ENCODE measurements around the gene EML1.
A peak's percentile ranks its signal among the peaks of the same experiment; 100 is the strongest.

The EML1 gene

GRCh38 chr14:99958380-99958779 is 165.2 kb downstream of the EML1 start:
- H3K4me3 ChIP-seq (ENCODE audit: low read depth, low read length) = no peak overlapping the region
- TF ChIP-seq CTCF (conservative IDR thresholded peaks at IDR 0.05; ENCODE audit: low read depth, low read length) = no peak
- no peak for DNase-seq (ENCODE audit: low read depth)

DNA sequence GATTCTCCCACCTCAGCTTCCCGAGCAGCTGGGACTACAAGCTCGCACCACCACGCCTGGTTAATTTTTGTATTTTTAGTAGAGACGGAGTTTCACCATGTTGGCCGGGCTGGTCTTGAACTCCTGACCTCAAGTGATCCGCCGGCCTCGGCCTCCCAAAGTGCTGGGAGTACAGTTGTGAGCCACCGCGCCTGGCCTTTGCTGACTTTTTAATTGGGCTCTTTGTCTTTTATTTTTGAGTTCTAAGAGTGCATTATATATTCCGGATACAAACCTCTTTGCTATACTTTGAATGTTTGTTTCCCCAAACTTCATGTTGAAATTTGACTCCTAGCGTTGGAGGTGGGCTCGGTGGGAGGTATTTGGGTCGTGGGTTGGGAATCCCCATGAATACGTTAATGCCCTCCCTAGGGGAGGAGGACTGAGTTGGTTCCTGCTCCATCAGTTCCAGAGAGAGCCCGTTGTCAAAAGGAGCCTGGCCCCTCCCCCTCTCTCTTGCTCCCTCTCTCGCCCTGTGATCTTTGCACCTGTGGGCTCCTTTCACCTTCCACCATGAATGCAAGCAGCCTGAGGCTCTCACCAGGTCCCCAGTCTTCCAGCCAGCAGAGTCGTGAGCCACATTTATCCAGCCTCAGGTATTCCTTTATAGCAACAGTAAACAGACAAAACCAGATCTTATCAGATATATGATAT is 168.8 kb downstream of the EML1 start:
- H3K4me3 ChIP-seq (ENCODE audit: low read depth, low read length) = no peak overlapping the region
- DNase-seq (ENCODE audit: low read depth) = no peak
- no peak for TF ChIP-seq CTCF (conservative IDR thresholded peaks at IDR 0.05; ENCODE audit: low read depth, low read length)

DNA sequence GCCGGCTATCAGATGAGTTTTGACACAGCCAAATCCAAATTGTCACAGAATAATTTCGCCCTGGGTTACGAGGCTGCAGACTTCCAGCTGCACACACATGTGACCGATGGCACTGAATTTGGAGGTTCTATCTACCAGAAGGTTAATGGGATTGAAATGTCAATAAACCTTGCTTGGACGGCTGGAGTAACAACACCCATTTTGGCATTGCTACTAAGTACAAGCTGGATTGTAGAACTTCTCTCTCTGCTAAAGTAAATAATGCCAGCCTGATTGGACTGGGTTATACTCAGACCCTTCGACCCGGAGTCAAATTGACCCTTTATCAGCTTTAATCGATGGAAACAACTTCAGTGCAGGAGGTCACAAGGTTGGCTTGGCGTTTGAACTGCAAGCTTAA is 171.8 kb downstream of the EML1 start:
- TF ChIP-seq CTCF (conservative IDR thresholded peaks at IDR 0.05; ENCODE audit: low read depth, low read length) = no peak
- H3K4me3 ChIP-seq (ENCODE audit: low read depth, low read length) = no peak overlapping the region
- no peak for DNase-seq (ENCODE audit: low read depth)

DNA sequence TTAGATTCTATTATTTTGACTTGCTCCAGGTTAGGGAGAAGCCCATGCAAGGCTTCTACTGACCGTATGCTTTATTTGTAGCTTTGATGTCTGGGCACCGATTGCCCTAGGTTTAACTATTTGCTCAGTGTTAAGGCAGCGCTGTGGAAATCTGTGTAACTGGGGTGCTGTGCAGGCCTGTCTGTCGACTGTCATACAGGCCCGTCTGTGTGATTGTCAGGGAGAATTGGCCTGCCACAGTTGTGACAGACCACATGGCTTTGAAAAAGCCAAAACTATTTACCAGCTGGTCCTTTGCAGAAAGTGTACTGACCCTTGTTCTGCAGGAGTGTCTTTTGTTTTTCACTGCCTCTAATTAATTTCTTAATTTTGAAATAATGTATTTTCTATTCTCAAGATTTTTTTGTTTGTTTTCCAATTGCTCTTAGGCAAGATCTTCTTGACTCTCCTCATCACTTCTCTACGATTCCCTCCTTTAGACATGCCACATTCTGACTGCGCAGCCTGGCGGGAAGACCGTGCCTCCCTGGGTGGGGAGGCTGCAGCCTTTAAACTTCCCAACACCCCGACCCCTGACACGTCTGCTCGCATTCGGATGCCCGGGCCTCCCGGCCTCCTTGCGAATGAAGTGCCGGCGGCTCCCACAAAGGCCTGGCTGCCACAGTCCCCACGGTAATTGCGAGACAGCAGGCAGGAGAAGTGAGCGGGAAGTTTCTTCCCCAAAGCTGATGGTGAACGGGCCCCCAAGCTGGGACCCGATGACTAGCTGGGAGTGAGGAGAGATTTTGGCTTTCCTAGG is 173.0 kb downstream of the EML1 start:
- no peak for TF ChIP-seq CTCF (conservative IDR thresholded peaks at IDR 0.05; ENCODE audit: low read depth, low read length)
- H3K4me3 ChIP-seq (ENCODE audit: low read depth, low read length) = no peak overlapping the region
- no peak for DNase-seq (ENCODE audit: low read depth)

GRCh38 chr14:99966912-99967311 is 173.7 kb downstream of the EML1 start:
- no peak for TF ChIP-seq CTCF (conservative IDR thresholded peaks at IDR 0.05; ENCODE audit: low read depth, low read length)
- no peak for DNase-seq (ENCODE audit: low read depth)
- no peak overlapping the region for H3K4me3 ChIP-seq (ENCODE audit: low read depth, low read length)

- DNase-seq (ENCODE audit: low read depth) = peak; percentile 72
- no peak overlapping the region for H3K4me3 ChIP-seq (ENCODE audit: low read depth, low read length)
- no peak for TF ChIP-seq CTCF (conservative IDR thresholded peaks at IDR 0.05; ENCODE audit: low read depth, low read length)
These were observed 175.1 kb downstream of the EML1 start for GRCh38 chr14:99968191-99968920.

Data from choroid plexus epithelial cell (primary cell).